Measurements from ENCODE around the gene SPOCK2. TPM values are rescaled to one million over a fixed set of nuclear protein-coding genes. Genes with fewer than 3 reads are reported as not detected.

Gene SPOCK2
- total RNA-seq, 1 experiment from 2014 or later = 1.1 TPM

DNA sequence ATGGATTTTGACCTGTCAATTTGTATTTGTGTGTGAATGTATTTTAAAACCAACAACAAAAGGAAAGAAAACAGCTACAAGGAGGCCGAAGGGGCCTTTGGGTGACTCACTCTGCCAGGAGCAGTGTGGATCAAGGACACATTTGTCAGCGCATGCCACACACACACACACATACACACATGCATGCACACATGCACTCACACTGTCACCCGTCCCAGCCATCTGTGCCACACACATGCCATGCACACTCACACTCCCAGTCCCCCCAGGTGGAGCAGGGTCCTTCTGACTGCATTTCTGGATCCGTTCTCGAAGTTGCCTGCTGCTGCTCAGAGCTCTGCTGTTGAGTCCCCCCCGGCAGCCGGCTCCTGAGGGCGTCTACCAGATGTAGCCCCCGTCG, 26.0 kb downstream of the SPOCK2 start:
- H3K4me1 ChIP-seq (ENCODE audit: control insufficient read depth in 1 of 2, insufficient read depth in 2 of 2, low read length in 2 of 2) = peaks cover 4 to 10% of the 10 kb centered on the region in 2 experiments; a peak in 2 of 4 replicates
- no peak for ATAC-seq
- no peak overlapping the region for H3K27ac ChIP-seq (ENCODE audit: low read depth, low read length)
- H3K79me2 ChIP-seq (ENCODE audit: insufficient read depth, low read length) = no peaks in the 10 kb centered on the region
- H3K9ac ChIP-seq (ENCODE audit: low read length) = no peak overlapping the region
- H3K4me2 ChIP-seq (ENCODE audit: low read length) = no peak overlapping the region
- H3K4me3 ChIP-seq (replicated peaks in 1 of 2; ENCODE audit: low read depth in 1 of 2, low read length in 2 of 2) = no peak overlapping the region
- H2AFZ ChIP-seq (ENCODE audit: low read depth, low read length, poor library complexity, severe bottlenecking) = no peak overlapping the region
- intact Hi-C loops (cut with micrococcal nuclease) = no loop called here
- H3K9me2 ChIP-seq (ENCODE audit: insufficient read depth) = no peaks in the 10 kb centered on the region
- ChIA-PET CTCF (interaction anchor here (1.2 to 3.0 kb wide), 2 partner anchors 13 to 166 kb away, joined by 3 to 16 read pairs; no protein-coding TSS in a partner anchor), RAD21 (ENCODE audit: low non-redundant PET in 1 of 2, low total read pairs in 2 of 2, uncharacterized antibody in 2 of 2, unreplicated experiment in 2 of 2) (no interaction called here), POLR2A (no interaction called here)
- no peaks in the 10 kb centered on the region for H3K9me3 ChIP-seq (ENCODE audit: control insufficient read depth in 1 of 2, insufficient read depth in 1 of 2, low read depth in 1 of 2, low read length in 2 of 2)
- peak; percentile 71 for TF ChIP-seq TCF7L2 (IDR thresholded peaks at IDR 0.05; ENCODE audit: borderline replicate concordance, extremely low read depth, insufficient read depth, insufficient read length)
- no peak for TF ChIP-seq SP1 (IDR thresholded peaks at IDR 0.05; ENCODE audit: low read depth)
- no peak for TF ChIP-seq FOSL1 (IDR thresholded peaks at IDR 0.05; ENCODE audit: low read depth)
- no peak for DNase-seq (ENCODE audit: low read depth, low spot score)
- no peaks in the 10 kb centered on the region for H3K36me3 ChIP-seq (ENCODE audit: control insufficient read depth in 1 of 2, insufficient read depth in 2 of 2, low read length in 2 of 2)
- no peaks in the 10 kb centered on the region for H3K27me3 ChIP-seq (ENCODE audit: insufficient read depth, low read length)
- no peaks in the 10 kb centered on the region for H4K20me1 ChIP-seq (ENCODE audit: insufficient read depth)
- BruUV-seq (replicated peaks) = no TSS peak

DNA sequence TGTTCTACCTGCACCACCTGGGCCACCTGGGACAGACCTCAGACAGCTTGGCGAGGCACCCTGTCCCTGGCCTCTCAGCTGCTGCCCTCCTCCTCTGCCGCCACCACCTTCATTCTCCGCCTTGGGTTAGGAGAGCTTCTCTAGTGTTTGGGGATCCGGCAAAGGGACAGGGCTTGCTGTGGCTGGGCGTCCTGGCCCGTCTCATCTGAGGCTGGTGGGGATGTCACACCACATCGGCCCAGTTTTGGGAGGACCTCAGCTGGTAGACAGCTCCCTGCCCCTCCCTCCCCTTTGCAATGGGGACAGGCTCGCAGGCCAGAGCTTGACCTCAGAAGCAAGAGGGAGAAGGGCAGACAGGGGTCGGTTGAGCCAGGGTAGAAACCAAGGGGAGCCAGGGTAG, 26.4 kb downstream of the SPOCK2 start:
- Histone ChIP-seq H3K9me2 (ENCODE audit: insufficient read depth) (no peaks in the 10 kb centered on the region), H3K4me1 (ENCODE audit: control insufficient read depth in 1 of 2, insufficient read depth in 2 of 2, low read length in 2 of 2) (peaks cover 4 to 10% of the 10 kb centered on the region in 2 experiments; a peak in 2 of 4 replicates), H3K4me3 (replicated peaks in 1 of 2; ENCODE audit: low read depth in 1 of 2, low read length in 2 of 2) (no peak overlapping the region), H3K79me2 (ENCODE audit: insufficient read depth, low read length) (no peaks in the 10 kb centered on the region), H4K20me1 (ENCODE audit: insufficient read depth) (no peaks in the 10 kb centered on the region), H3K27me3 (ENCODE audit: insufficient read depth, low read length) (no peaks in the 10 kb centered on the region), H3K9ac (ENCODE audit: low read length) (no peak overlapping the region), H3K4me2 (ENCODE audit: low read length) (no peak overlapping the region), H3K9me3 (ENCODE audit: control insufficient read depth in 1 of 2, insufficient read depth in 1 of 2, low read depth in 1 of 2, low read length in 2 of 2) (no peaks in the 10 kb centered on the region), H3K36me3 (ENCODE audit: control insufficient read depth in 1 of 2, insufficient read depth in 2 of 2, low read length in 2 of 2) (no peaks in the 10 kb centered on the region), H3K27ac (ENCODE audit: low read depth, low read length) (no peak overlapping the region), H2AFZ (ENCODE audit: low read depth, low read length, poor library complexity, severe bottlenecking) (no peak overlapping the region)
- no peak for ATAC-seq
- no peak for TF ChIP-seq POLR2A (IDR thresholded peaks at IDR 0.05; ENCODE audit: borderline replicate concordance, extremely low read depth, insufficient read depth, insufficient read length)
- TF ChIP-seq, protein P1, sequence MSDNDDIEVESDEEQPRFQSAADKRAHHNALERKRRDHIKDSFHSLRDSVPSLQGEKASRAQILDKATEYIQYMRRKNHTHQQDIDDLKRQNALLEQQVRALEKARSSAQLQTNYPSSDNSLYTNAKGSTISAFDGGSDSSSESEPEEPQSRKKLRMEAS (IDR thresholded peaks at IDR 0.05) = no peak
- no peak for TF ChIP-seq TCF7L2 (IDR thresholded peaks at IDR 0.05; ENCODE audit: borderline replicate concordance, extremely low read depth, insufficient read depth, insufficient read length)
- TF ChIP-seq ZFX (IDR thresholded peaks at IDR 0.05) = no peak
- no peak for TF ChIP-seq EZH2 (IDR thresholded peaks at IDR 0.05)
- TF ChIP-seq POLR2AphosphoS5 (IDR thresholded peaks at IDR 0.05; ENCODE audit: low read depth, low read length) = no peak
- TF ChIP-seq, protein P2, sequence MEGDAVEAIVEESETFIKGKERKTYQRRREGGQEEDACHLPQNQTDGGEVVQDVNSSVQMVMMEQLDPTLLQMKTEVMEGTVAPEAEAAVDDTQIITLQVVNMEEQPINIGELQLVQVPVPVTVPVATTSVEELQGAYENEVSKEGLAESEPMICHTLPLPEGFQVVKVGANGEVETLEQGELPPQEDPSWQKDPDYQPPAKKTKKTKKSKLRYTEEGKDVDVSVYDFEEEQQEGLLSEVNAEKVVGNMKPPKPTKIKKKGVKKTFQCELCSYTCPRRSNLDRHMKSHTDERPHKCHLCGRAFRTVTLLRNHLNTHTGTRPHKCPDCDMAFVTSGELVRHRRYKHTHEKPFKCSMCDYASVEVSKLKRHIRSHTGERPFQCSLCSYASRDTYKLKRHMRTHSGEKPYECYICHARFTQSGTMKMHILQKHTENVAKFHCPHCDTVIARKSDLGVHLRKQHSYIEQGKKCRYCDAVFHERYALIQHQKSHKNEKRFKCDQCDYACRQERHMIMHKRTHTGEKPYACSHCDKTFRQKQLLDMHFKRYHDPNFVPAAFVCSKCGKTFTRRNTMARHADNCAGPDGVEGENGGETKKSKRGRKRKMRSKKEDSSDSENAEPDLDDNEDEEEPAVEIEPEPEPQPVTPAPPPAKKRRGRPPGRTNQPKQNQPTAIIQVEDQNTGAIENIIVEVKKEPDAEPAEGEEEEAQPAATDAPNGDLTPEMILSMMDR (IDR thresholded peaks at IDR 0.05 in 2 of 3, conservative IDR thresholded peaks at IDR 0.05 in 1 of 3; ENCODE audit: borderline replicate concordance in 1 of 3, insufficient read depth in 1 of 3, low read depth in 2 of 3, low read length in 2 of 3) = no peak
- no peak for TF ChIP-seq FOSL1 (IDR thresholded peaks at IDR 0.05; ENCODE audit: low read depth)
- no peak for TF ChIP-seq CEBPB (IDR thresholded peaks at IDR 0.05; ENCODE audit: low read depth)
- TF ChIP-seq ZNF274 (IDR thresholded peaks at IDR 0.05; ENCODE audit: low read depth, low read length) = no peak
- no peak for TF ChIP-seq CBX3 (IDR thresholded peaks at IDR 0.05; ENCODE audit: low read depth)
- no peak for TF ChIP-seq SIN3A (IDR thresholded peaks at IDR 0.05; ENCODE audit: low read depth)
- no peak for TF ChIP-seq ELF1 (IDR thresholded peaks at IDR 0.05; ENCODE audit: borderline replicate concordance, low read depth)
- no peak for TF ChIP-seq SRF (IDR thresholded peaks at IDR 0.05; ENCODE audit: low read depth)
- no peak for TF ChIP-seq EGR1 (IDR thresholded peaks at IDR 0.05; ENCODE audit: low read depth)
- TF ChIP-seq, protein P3, sequence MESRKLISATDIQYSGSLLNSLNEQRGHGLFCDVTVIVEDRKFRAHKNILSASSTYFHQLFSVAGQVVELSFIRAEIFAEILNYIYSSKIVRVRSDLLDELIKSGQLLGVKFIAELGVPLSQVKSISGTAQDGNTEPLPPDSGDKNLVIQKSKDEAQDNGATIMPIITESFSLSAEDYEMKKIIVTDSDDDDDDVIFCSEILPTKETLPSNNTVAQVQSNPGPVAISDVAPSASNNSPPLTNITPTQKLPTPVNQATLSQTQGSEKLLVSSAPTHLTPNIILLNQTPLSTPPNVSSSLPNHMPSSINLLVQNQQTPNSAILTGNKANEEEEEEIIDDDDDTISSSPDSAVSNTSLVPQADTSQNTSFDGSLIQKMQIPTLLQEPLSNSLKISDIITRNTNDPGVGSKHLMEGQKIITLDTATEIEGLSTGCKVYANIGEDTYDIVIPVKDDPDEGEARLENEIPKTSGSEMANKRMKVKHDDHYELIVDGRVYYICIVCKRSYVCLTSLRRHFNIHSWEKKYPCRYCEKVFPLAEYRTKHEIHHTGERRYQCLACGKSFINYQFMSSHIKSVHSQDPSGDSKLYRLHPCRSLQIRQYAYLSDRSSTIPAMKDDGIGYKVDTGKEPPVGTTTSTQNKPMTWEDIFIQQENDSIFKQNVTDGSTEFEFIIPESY (IDR thresholded peaks at IDR 0.05; ENCODE audit: extremely low read depth, insufficient replicate concordance, low read length) = no peak
- BruUV-seq (replicated peaks) = no TSS peak
- DNase-seq (ENCODE audit: low read depth, low spot score) = no peak
- RAD21 ChIA-PET (ENCODE audit: low non-redundant PET in 1 of 2, low total read pairs in 2 of 2, uncharacterized antibody in 2 of 2, unreplicated experiment in 2 of 2) = no interaction called here
- CTCF ChIA-PET = interaction anchor here (1.2 to 3.0 kb wide), 2 partner anchors 13 to 166 kb away, joined by 3 to 16 read pairs; no protein-coding TSS in a partner anchor
- POLR2A ChIA-PET = no interaction called here
- intact Hi-C loops (cut with micrococcal nuclease) = no loop called here
